Measurements from ENCODE around the gene PDZRN4.

DNA sequence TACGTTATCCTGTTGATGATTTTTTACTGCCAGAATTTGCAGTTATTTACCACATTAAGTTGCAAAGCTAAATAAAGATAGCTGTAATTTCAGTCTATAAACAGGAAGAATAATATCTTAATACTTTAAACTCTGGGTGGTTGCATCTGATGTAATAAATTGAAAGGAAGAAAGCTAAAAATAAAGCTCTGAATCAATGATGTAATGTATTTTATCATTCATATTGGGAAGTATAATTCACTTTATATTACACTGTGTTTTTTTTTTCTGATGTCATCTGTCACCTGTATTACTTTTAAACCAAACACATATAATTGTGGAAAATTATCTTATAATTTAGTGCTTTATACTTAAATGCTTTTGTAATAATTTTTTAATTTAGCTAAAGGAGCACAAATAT, 37.1 kb downstream of the PDZRN4 start:
- TF ChIP-seq POLR2A (IDR thresholded peaks at IDR 0.05) (no peak), POLR2AphosphoS5 (IDR thresholded peaks at IDR 0.05) (no peak)
- TF ChIP-seq, protein P1, sequence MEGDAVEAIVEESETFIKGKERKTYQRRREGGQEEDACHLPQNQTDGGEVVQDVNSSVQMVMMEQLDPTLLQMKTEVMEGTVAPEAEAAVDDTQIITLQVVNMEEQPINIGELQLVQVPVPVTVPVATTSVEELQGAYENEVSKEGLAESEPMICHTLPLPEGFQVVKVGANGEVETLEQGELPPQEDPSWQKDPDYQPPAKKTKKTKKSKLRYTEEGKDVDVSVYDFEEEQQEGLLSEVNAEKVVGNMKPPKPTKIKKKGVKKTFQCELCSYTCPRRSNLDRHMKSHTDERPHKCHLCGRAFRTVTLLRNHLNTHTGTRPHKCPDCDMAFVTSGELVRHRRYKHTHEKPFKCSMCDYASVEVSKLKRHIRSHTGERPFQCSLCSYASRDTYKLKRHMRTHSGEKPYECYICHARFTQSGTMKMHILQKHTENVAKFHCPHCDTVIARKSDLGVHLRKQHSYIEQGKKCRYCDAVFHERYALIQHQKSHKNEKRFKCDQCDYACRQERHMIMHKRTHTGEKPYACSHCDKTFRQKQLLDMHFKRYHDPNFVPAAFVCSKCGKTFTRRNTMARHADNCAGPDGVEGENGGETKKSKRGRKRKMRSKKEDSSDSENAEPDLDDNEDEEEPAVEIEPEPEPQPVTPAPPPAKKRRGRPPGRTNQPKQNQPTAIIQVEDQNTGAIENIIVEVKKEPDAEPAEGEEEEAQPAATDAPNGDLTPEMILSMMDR (IDR thresholded peaks at IDR 0.05) = no peak
